ENCODE measurements around the gene BMF.

- no peak for TF ChIP-seq EZH2 (IDR thresholded peaks at IDR 0.05; ENCODE audit: insufficient read depth, poor library complexity, severe bottlenecking)
- no peak for TF ChIP-seq EZH2phosphoT487 (IDR thresholded peaks at IDR 0.05; ENCODE audit: insufficient read depth, low read depth)
Measured at GRCh38 chr15:40070166-40070557, 38.5 kb downstream of the BMF start.
